Activated CD4-positive, alpha-beta memory T cell treated with anti-CD3 and anti-CD28 coated beads, Interleukin-2, amount 10 ng/mL, durations not matched to agents 7 days and 5 days (primary cell): ENCODE results near the gene HBS1L. TPM values are rescaled to one million over a fixed set of nuclear protein-coding genes. Genes with fewer than 3 reads are reported as not detected.

Experiments used
- CTCF ChIA-PET: fragments of 350-600 bp; sonication (Branson Sonifier 250); formaldehyde crosslinking; loops from one replicate; lab custom pipeline; 2021; ENCODE audit warnings: antibody characterized with exemption, inconsistent platforms; lab: Charles Lee
- POLR2A ChIA-PET: fragments of 350-600 bp; sonication (Branson Sonifier 250); formaldehyde crosslinking; loops from one replicate; lab custom pipeline; 2021; ENCODE audit warnings: antibody characterized with exemption; lab: Charles Lee
- DNase-seq: peaks from one replicate; pipeline ENCODE4 v3.0.0-alpha.2; 2020
- H3K27ac Mint-ChIP-seq: one replicate; pipeline ENCODE4 v1.8.0; 2021; ENCODE audit warnings: mild to moderate bottlenecking, mixed read lengths
- H3K27me3 Mint-ChIP-seq: one replicate; pipeline ENCODE4 v1.8.0; 2021; ENCODE audit warnings: mixed read lengths
- H3K36me3 Mint-ChIP-seq: one replicate; pipeline ENCODE4 v1.8.0; 2021; ENCODE audit warnings: low read depth, mixed read lengths
- H3K4me1 Mint-ChIP-seq: one replicate; pipeline ENCODE4 v1.8.0; 2021; ENCODE audit warnings: mixed read lengths
- H3K4me3 Mint-ChIP-seq: one replicate; pipeline ENCODE4 v1.8.0; 2021; ENCODE audit warnings: mild to moderate bottlenecking, mixed read lengths
- H3K9me3 Mint-ChIP-seq: one replicate; pipeline ENCODE4 v1.8.0; 2021; ENCODE audit warnings: mixed read lengths
- total RNA-seq, 2 experiments: library from RNA; stranded (reverse); gene quantifications; one replicate each; pipeline ENCODE4 v1.2.3, GENCODE V29; 2021

The HBS1L gene
- total RNA-seq, 2 experiments from 2014 or later: 90.3 to 91.6 TPM

GRCh38 chr6:134934793-134935485 is 119.7 kb downstream of the HBS1L start:
- Mint-ChIP-seq H3K4me1 (peaks cover 12% of the 10 kb centered on the region), H3K36me3 (no peaks in the 10 kb centered on the region), H3K4me3 (no peak overlapping the region), H3K27me3 (no peaks in the 10 kb centered on the region), H3K27ac (no peak overlapping the region), H3K9me3 (no peaks in the 10 kb centered on the region)
- POLR2A ChIA-PET: no interaction called here
- DNase-seq: no peak
- CTCF ChIA-PET: no interaction called here

- ChIA-PET POLR2A (no interaction called here), CTCF (no interaction called here)
- Mint-ChIP-seq H3K4me1 (peaks cover 3% of the 10 kb centered on the region), H3K27ac (no peak overlapping the region), H3K27me3 (no peaks in the 10 kb centered on the region), H3K36me3 (no peaks in the 10 kb centered on the region), H3K4me3 (no peak overlapping the region), H3K9me3 (no peaks in the 10 kb centered on the region)
- DNase-seq: no peak
These were observed 121.8 kb downstream of the HBS1L start for GRCh38 chr6:134932535-134933470.

GRCh38 chr6:134932098-134932497 is 122.5 kb downstream of the HBS1L start:
- Mint-ChIP-seq H3K9me3 (no peaks in the 10 kb centered on the region), H3K27ac (no peak overlapping the region), H3K36me3 (no peaks in the 10 kb centered on the region), H3K27me3 (no peaks in the 10 kb centered on the region), H3K4me1 (peaks cover 1% of the 10 kb centered on the region), H3K4me3 (no peak overlapping the region)
- no peak for DNase-seq
- ChIA-PET POLR2A (no interaction called here), CTCF (no interaction called here)

- CTCF ChIA-PET: interaction anchor here (0.9 kb wide), 1 partner anchor 10 kb away, joined by 4 read pairs; no protein-coding TSS in a partner anchor
These were observed 124.2 kb downstream of the HBS1L start for GRCh38 chr6:134930463-134930862.

GRCh38 chr6:134928151-134928900 is 126.3 kb downstream of the HBS1L start:
- no peak overlapping the region for H3K27ac Mint-ChIP-seq
- no peak for DNase-seq
- H3K9me3 Mint-ChIP-seq: no peaks in the 10 kb centered on the region
- ChIA-PET CTCF (interaction anchor here (2.4 kb wide), 1 partner anchor 12 kb away, joined by 13 read pairs; no protein-coding TSS in a partner anchor), POLR2A (no interaction called here)
- H3K27me3 Mint-ChIP-seq: no peaks in the 10 kb centered on the region
- no peaks in the 10 kb centered on the region for H3K36me3 Mint-ChIP-seq
- no peak overlapping the region for H3K4me3 Mint-ChIP-seq
- H3K4me1 Mint-ChIP-seq: peaks cover 1% of the 10 kb centered on the region

More at GRCh38 chr6:134930463-134930862, 124.2 kb downstream of the HBS1L start:
- H3K36me3 Mint-ChIP-seq: no peaks in the 10 kb centered on the region
- no peak for DNase-seq
- H3K27ac Mint-ChIP-seq: no peak overlapping the region
- no peaks in the 10 kb centered on the region for H3K9me3 Mint-ChIP-seq
- H3K4me1 Mint-ChIP-seq: peaks cover 1% of the 10 kb centered on the region
- no peaks in the 10 kb centered on the region for H3K27me3 Mint-ChIP-seq
- POLR2A ChIA-PET: no interaction called here
- no peak overlapping the region for H3K4me3 Mint-ChIP-seq

GRCh38 chr6:134925800-134926199 is 128.8 kb downstream of the HBS1L start:
- H3K4me3 Mint-ChIP-seq: no peak overlapping the region

GRCh38 chr6:134921721-134922261 is 132.8 kb downstream of the HBS1L start:
- H3K4me1 Mint-ChIP-seq: no peaks in the 10 kb centered on the region
- no peak overlapping the region for H3K4me3 Mint-ChIP-seq
- no peaks in the 10 kb centered on the region for H3K36me3 Mint-ChIP-seq
- H3K27ac Mint-ChIP-seq: no peak overlapping the region
- H3K9me3 Mint-ChIP-seq: no peaks in the 10 kb centered on the region
- no peaks in the 10 kb centered on the region for H3K27me3 Mint-ChIP-seq
- ChIA-PET CTCF (interaction anchor here (0.8 kb wide), 2 partner anchors 13 to 18 kb away, joined by 3 read pairs; no protein-coding TSS in a partner anchor), POLR2A (no interaction called here)
- DNase-seq: no peak

More at GRCh38 chr6:134925800-134926199, 128.8 kb downstream of the HBS1L start:
- no peaks in the 10 kb centered on the region for H3K36me3 Mint-ChIP-seq
- ChIA-PET POLR2A (no interaction called here), CTCF (interaction anchor here (0.6 to 1.3 kb wide), 2 partner anchors 15 to 769 kb away, joined by 3 to 5 read pairs; no protein-coding TSS in a partner anchor)
- H3K27me3 Mint-ChIP-seq: no peaks in the 10 kb centered on the region
- no peaks in the 10 kb centered on the region for H3K9me3 Mint-ChIP-seq
- DNase-seq: no peak
- H3K4me1 Mint-ChIP-seq: peaks cover 1% of the 10 kb centered on the region
- no peak overlapping the region for H3K27ac Mint-ChIP-seq

GRCh38 chr6:134921276-134921675 is 133.3 kb downstream of the HBS1L start:
- H3K36me3 Mint-ChIP-seq: no peaks in the 10 kb centered on the region
- DNase-seq: no peak
- no peaks in the 10 kb centered on the region for H3K27me3 Mint-ChIP-seq
- no peaks in the 10 kb centered on the region for H3K9me3 Mint-ChIP-seq
- H3K4me1 Mint-ChIP-seq: no peaks in the 10 kb centered on the region
- no peak overlapping the region for H3K27ac Mint-ChIP-seq
- H3K4me3 Mint-ChIP-seq: no peak overlapping the region
- ChIA-PET POLR2A (no interaction called here), CTCF (interaction anchor here (0.8 kb wide), 1 partner anchor 19 kb away, joined by 3 read pairs; no protein-coding TSS in a partner anchor)

GRCh38 chr6:134920422-134920821 is 134.2 kb downstream of the HBS1L start:
- ChIA-PET CTCF (interaction anchor here (0.7 kb wide), 1 partner anchor 20 kb away, joined by 3 read pairs; no protein-coding TSS in a partner anchor), POLR2A (interaction anchor here (0.6 kb wide), 1 partner anchor 401 kb away, joined by 3 read pairs; no protein-coding TSS in a partner anchor)
- H3K4me1 Mint-ChIP-seq: no peaks in the 10 kb centered on the region
- no peaks in the 10 kb centered on the region for H3K36me3 Mint-ChIP-seq
- no peak overlapping the region for H3K27ac Mint-ChIP-seq
- DNase-seq: no peak
- no peak overlapping the region for H3K4me3 Mint-ChIP-seq
- no peaks in the 10 kb centered on the region for H3K27me3 Mint-ChIP-seq
- no peaks in the 10 kb centered on the region for H3K9me3 Mint-ChIP-seq

- DNase-seq: no peak
- ChIA-PET CTCF (interaction anchor here (0.6 to 1.4 kb wide), 4 partner anchors 22 to 1524 kb away, joined by 3 to 4 read pairs (median 3); no protein-coding TSS in a partner anchor), POLR2A (interaction anchor here (1.6 kb wide), 1 partner anchor 10 kb away, joined by 6 read pairs; no protein-coding TSS in a partner anchor)
- peaks cover 2% of the 10 kb centered on the region for H3K27me3 Mint-ChIP-seq
- H3K27ac Mint-ChIP-seq: no peak overlapping the region
- no peaks in the 10 kb centered on the region for H3K36me3 Mint-ChIP-seq
- no peaks in the 10 kb centered on the region for H3K4me1 Mint-ChIP-seq
- no peaks in the 10 kb centered on the region for H3K9me3 Mint-ChIP-seq
- H3K4me3 Mint-ChIP-seq: no peak overlapping the region
These were observed 136.1 kb downstream of the HBS1L start for GRCh38 chr6:134918418-134918961.

GRCh38 chr6:134911547-134911946 is 143.1 kb downstream of the HBS1L start:
- no peak for DNase-seq
- ChIA-PET CTCF (no interaction called here), POLR2A (no interaction called here)
- Mint-ChIP-seq H3K36me3 (no peaks in the 10 kb centered on the region), H3K4me3 (no peak overlapping the region), H3K27ac (no peak overlapping the region), H3K4me1 (no peaks in the 10 kb centered on the region), H3K9me3 (no peaks in the 10 kb centered on the region), H3K27me3 (peaks cover 23% of the 10 kb centered on the region)

- POLR2A ChIA-PET: no interaction called here
- no peaks in the 10 kb centered on the region for H3K9me3 Mint-ChIP-seq
- H3K27ac Mint-ChIP-seq: no peak overlapping the region
- H3K36me3 Mint-ChIP-seq: no peaks in the 10 kb centered on the region
- no peak overlapping the region for H3K4me3 Mint-ChIP-seq
- CTCF ChIA-PET: interaction anchor here (2.2 kb wide), 1 partner anchor 31 kb away, joined by 7 read pairs; no protein-coding TSS in a partner anchor
- H3K4me1 Mint-ChIP-seq: no peaks in the 10 kb centered on the region
- no peak for DNase-seq
- peaks cover 23% of the 10 kb centered on the region for H3K27me3 Mint-ChIP-seq
These were observed 144.1 kb downstream of the HBS1L start for GRCh38 chr6:134910593-134910935.
